Left renal cortex interstitium (tissue), 4 donors: ENCODE measurements around the gene SUDS3. TPM values are rescaled to one million over a fixed set of nuclear protein-coding genes. Genes with fewer than 3 reads are reported as not detected.
"Not testable (repeated sequence)": the region's sequence is repeated elsewhere in the genome, so short reads cannot be mapped to it uniquely, and the experiment has no call there.

Source experiments
- DNase-seq, 4 donors: peaks; one replicate each; pipeline ENCODE4 v3.0.0-alpha.2; 2013; ENCODE audit warnings: low read depth in 4 of 4, low spot score in 2 of 4, missing footprints in 1 of 4
- polyA plus RNA-seq, 4 donors: library from polyadenylated mRNA; unstranded; fragments of 120-200 nt; gene quantifications; one replicate each; pipeline ENCODE4 v1.2.1, GENCODE V29; 2013; ENCODE audit not compliant: insufficient read length in 4 of 4

SUDS3 gene
- polyA plus RNA-seq, 4 donors = 42.2 to 55.8 (median 46.8) TPM

DNA sequence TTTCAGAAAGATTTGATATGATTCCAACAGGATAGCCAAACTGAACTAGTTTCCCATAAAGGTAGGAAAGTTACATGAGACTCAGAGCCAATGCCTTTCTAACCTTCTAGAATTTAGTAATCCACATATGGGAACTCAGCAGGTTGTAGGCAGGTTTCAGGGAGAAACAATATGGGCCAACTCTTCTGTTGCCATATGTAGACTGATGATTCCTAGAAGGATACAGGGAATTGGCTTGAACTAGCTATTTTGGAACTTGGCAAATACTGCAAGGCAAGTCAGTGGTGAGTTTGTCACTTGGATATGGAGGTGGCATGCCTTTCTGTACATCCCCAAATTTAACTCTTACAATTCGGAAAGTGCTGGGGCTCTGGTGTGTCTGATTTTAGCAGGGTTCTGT, 15.5 kb downstream of the SUDS3 start:
- DNase-seq = no peak

- DNase-seq = no peak
These were observed 21.5 kb downstream of the SUDS3 start for GRCh38 chr12:118397708-118398440.

GRCh38 chr12:118398524-118398923, 22.2 kb downstream of the SUDS3 start:
- no peak for DNase-seq

DNA sequence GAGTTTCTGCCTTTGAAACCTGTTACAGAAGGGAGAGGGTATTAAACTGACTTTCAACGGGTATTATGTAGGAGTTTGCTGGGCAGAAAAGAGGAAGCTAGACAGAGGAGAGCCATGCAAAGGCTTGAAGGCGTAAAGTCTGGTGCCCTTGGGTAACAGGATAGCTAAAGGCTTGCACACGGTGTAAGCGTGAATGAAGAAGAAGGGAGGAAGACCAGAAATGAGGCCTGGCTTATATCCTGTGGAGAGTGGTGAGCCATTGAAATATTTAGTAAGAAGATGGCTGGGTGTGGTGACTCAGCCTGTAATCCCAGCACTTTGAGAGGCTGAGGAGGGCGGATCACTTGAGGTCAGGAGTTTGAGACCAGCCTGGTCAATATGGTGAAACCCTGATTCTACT, 22.6 kb downstream of the SUDS3 start:
- DNase-seq = no peak

DNA sequence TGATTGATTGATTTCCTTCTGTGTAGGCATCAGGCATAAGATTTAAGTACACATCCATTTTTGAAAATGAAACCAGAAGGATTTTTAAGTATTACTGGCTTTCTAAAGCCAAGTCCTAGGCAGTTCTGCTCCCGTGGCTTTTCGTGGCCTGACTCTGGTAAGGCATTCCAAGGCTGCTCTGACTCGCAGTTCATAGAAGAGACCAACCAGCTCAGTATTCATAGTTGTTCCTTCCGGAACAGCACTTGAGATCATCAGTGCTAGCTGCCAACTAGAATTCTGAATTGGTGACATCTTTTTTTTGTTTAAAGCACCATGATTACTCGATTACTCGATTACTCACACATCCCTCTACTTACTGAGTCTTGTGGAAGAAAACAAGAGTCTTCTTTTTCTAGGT, 25.9 kb downstream of the SUDS3 start:
- no peak for DNase-seq

GRCh38 chr12:118404876-118405521, 28.6 kb downstream of the SUDS3 start:
- peak; percentile 4 to 37 (median 6) for DNase-seq

DNA sequence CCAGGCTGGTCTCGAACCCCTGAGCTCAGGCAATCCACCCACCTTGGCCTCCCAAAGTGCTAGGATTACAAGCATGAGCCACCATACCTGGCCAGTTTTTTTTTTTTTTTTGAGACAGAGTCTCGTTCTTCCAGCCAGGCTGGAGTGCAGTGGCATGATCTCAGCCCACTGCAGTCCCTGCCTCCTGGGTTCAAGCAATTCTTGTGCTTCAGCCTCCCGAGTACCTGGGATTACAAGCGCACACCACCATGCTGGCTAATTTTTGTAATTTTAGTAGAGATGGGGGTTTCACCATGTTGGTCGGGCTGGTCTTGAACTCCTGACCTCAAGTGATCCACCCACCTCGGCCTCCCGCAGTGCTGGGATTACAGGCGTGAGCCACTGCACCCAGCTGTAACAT, 31.9 kb downstream of the SUDS3 start:
- not testable (repeated sequence) for DNase-seq

GRCh38 chr12:118409834-118410233, 33.5 kb downstream of the SUDS3 start:
- no peak for DNase-seq

DNA sequence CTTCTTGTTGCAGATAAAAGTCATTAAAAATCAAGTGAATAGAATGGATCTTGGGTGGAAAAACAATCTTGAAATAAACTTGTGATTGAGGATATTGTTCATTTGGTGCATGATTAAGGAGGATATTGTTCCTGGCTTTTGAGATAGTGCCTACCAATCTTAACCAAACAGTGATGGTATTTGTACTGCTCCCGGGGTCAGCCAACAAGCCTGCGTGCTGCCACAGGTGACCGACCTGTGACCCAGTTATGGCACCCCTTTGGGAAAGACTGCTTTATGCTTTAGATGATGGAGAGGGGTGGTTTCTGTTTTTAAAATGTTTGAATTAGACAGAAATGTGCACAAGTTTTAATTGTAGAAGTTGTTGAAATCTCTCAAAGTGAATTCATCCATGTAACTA, 41.6 kb downstream of the SUDS3 start:
- no peak for DNase-seq

- no peak for DNase-seq
These were observed 42.2 kb downstream of the SUDS3 start for GRCh38 chr12:118418385-118419057.

DNA sequence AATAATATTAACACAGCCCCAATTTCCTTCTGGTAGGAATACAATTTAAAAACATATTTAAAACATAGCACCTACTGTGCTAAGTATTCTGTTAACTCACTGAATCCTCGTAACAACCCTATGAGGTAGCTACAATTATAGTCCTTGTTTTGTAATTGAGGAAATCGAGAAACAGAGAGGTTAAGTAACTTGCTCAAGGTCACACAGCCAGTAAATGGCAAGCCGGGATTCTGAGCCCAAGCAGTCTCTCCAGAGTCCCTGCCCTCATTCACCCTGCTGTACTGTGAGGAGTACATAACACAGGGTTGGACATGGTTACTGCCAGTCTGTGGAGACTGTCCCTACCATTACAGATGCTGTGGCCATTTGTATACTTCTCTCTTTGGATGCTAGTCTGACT, 44.3 kb downstream of the SUDS3 start:
- no peak for DNase-seq

- DNase-seq = no peak
These were observed 48.5 kb downstream of the SUDS3 start for GRCh38 chr12:118424884-118425283.

DNA sequence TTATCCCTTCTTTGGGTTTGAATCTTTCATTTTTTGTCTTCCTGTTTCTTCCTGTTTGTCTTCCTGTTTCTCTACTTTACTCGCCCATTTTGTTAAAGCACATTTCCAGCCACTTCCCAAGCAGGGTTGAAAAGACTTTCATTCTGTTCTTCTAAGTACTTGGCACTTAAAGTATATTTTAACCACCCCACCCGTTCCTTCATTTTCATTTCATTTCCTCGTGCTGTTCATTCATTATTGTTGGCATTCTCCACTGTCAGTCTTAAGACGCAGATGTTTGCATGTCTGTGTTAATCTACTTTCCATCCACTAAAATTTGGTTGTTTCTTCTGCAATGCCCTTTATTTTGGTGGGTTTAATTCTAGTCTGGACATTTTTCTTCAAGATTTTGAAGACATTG, 49.0 kb downstream of the SUDS3 start:
- no peak for DNase-seq

DNA sequence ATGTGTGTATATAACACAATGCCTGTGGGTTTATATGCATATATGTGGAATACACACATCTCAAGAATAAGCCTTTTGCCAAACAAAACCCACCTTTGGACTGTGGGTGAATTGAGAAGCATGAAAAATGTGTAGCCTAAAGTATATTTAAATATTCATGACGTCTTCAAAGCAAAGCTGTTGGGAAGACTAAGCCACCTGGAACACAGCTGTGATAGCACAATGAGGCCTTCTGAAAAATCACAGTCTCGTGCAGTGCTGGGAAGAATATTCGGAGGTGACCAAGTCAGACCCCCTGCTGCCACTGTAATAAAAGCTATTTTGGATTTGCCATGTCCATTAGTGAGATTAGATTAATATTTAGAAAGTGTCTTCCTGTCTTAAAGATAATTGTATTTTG, 51.5 kb downstream of the SUDS3 start:
- DNase-seq = no peak

DNA sequence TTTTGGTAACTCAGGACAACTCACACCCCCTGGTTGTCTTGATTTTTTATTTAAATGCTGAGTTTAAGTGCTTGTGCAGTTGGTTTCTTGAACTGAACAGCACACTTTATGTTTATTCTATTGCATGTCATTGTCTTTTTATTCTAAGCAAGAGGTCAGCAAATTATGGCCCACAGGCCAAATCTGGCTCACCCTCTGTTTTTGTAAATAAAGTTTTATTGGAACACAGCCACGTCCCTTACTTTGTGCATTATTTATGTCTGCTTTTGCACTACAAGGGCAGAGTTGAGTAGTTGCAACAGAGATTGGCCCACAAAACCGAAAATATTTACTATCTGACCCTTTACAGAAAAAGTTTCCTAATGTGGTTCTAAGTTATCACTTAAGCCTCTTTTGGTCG, 52.3 kb downstream of the SUDS3 start:
- no peak for DNase-seq

DNA sequence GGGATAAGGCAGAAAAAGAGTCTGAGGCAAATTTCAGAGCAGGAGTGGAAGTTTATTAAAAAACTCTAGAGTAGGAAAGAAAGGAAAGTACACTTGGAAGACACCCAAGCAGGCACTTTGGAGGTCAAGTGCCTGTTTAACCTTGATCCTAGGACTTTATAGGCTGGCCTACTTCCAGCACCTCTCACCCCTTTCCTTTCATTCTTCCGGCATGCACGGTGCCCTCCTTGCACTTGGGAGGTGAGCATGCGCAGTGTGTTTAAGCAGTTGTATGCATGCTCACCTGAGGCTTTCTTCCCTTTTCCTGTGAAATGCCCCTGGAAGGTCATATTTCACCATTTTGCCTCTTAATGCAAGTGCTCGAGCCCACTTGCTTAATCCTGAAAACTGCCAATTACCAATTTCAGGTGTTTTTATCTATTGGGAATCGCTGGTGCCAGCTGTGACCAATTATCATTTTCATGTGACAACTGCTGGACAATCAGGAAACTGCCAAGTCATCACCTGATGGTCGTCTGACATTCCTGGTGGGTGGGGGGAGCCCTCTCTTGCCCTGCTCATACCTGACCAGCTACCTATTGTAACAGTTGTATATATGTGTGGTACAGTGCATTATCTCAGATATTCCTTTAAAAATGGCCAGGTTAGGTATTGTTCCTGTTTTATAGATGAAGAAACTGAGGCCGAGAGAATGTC, 53.5 kb downstream of the SUDS3 start:
- no peak for DNase-seq

DNA sequence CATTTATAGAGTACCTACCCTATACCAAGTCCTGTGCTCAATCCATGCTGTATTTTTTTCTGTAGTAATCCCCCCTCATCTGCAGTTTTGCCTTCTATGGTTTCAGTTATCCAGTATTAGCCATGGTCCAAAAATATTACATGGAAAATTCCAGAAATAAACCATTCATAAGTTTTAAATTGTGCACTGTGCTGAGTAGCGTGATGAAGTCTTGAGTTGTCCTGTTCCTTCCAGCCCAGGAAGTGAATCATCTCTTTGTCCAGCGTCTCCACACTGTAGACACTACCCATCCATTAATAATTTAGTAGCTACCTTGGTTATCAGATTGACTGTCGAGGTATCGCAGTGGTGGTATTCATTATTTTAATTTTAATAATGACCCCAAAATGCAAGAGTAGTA, 54.2 kb downstream of the SUDS3 start:
- DNase-seq = no peak

DNA sequence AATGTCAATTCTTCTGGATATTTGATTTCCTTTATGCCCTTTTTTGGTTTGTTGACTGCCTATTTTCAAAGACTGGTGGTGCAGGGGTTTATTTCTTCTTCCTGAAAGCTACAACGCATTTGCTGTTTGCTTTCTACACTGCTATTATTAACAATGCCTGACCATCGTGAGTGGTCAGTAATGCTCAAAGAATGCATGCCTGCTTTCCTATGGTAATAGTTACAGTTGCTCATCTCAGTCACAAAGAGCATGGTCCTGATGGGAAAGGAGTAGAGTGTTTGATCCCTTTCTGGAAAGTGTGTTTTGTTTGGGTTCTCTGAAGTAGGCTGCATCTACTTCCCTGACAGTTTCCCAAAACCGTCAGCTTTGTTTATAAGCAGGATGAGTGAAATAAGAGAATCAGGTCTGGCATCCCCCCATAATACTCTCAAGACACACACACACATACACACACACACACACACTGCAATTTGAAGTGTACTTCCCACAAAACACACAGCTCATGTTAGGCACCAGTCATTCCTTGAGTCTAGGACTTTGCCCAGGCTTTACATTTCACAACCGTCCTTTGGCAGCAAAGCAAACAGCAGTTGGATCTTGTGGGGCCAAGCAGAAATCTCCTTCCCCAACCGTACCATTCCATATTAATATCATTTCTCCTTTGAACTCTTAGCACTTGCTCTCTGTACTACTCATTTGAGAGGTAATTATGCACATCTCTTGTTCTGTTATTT, 56.6 kb downstream of the SUDS3 start:
- DNase-seq = no peak

- no peak for DNase-seq
These were observed 59.8 kb downstream of the SUDS3 start for GRCh38 chr12:118436002-118436730.

DNA sequence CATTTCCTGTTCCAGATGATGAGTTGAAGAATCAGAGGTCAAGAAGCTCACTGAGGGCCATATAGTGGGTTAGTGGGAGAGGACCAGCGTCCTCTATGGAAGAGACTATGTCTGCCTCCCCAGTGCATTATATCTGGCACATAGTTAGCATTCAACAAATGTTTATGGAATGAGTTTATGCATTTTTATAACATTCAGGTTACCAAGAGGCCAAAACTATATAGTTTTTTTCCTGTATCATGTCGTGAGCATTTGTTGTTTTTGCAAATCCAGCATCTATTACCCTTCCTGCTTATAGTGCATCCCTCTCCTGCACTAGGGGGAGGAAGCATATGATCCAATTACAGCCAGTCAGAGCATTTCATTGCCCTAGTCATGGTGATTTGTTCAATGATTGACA, 60.6 kb downstream of the SUDS3 start:
- DNase-seq = no peak
